ENCODE results near the gene NAP1L4. TPM values are rescaled to one million over a fixed set of nuclear protein-coding genes. Genes with fewer than 3 reads are reported as not detected.
A peak's percentile ranks its signal among the peaks of the same experiment; 100 is the strongest.

Gene NAP1L4
- total RNA-seq, 1 donor from 2014 or later, result 109 TPM

DNA sequence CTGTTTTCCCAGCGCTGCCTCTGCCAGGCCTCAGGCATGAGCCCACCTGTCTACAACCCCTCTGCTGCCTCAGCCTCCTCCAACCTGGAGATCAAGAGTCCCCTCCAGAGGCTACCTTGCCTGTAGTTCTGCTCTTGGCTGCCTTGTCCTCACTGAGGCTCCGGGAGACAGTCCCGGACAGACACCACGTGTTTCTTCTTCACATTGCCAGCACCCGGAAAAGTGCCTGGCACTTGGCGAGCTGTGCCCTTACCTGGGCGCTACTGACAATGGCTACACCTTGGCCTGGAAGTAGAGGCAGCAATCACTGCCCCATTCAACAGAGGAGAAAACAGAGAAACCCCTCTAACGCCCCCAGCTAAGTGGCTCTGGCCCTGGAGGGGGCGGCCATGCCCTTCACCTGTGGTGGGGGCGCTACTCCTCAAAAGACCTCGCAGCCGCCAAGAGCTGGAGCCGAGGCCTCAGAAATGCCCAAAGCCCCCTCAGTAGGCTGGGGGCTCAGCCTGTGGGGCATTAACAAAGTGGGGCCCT is 3.0 kb upstream of the NAP1L4 start:
- TF ChIP-seq, protein P1, sequence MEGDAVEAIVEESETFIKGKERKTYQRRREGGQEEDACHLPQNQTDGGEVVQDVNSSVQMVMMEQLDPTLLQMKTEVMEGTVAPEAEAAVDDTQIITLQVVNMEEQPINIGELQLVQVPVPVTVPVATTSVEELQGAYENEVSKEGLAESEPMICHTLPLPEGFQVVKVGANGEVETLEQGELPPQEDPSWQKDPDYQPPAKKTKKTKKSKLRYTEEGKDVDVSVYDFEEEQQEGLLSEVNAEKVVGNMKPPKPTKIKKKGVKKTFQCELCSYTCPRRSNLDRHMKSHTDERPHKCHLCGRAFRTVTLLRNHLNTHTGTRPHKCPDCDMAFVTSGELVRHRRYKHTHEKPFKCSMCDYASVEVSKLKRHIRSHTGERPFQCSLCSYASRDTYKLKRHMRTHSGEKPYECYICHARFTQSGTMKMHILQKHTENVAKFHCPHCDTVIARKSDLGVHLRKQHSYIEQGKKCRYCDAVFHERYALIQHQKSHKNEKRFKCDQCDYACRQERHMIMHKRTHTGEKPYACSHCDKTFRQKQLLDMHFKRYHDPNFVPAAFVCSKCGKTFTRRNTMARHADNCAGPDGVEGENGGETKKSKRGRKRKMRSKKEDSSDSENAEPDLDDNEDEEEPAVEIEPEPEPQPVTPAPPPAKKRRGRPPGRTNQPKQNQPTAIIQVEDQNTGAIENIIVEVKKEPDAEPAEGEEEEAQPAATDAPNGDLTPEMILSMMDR (IDR thresholded peaks at IDR 0.05; ENCODE audit: insufficient read depth, low read length, poor library complexity, severe bottlenecking), result no peak
- Histone ChIP-seq H3K4me3 (ENCODE audit: low read depth, low read length) (no peak overlapping the region), H3K27me3 (ENCODE audit: control insufficient read depth, insufficient read depth, low read length) (no peaks in the 10 kb centered on the region), H3K36me3 (ENCODE audit: control insufficient read depth, insufficient read depth, low read length) (no peaks in the 10 kb centered on the region)
- no peak for DNase-seq (ENCODE audit: low read depth)

DNA sequence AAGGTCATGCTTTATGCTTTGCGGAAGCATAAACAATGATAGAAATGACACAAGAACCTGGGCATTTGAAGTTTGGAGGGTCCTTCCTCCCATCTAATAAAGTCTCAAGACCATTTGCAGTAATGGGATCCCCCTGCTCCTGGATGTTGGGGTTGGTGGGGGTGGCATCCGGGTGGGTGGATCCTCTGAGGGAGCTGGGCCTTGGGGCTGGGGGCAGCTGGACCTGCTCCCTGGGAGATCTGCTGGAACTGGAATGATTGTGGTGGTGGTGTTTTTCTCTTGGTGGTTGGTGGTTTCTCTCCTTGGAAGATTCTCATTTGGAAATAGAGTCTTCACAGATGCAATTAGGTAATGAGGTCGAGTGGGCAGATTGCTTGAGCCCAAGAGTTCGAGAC is 2.2 kb upstream of the NAP1L4 start:
- TF ChIP-seq, protein P1 (IDR thresholded peaks at IDR 0.05; ENCODE audit: insufficient read depth, low read length, poor library complexity, severe bottlenecking), result no peak
- no peaks in the 10 kb centered on the region for H3K27me3 ChIP-seq (ENCODE audit: control insufficient read depth, insufficient read depth, low read length)
- H3K36me3 ChIP-seq (ENCODE audit: control insufficient read depth, insufficient read depth, low read length), result no peaks in the 10 kb centered on the region

DNA sequence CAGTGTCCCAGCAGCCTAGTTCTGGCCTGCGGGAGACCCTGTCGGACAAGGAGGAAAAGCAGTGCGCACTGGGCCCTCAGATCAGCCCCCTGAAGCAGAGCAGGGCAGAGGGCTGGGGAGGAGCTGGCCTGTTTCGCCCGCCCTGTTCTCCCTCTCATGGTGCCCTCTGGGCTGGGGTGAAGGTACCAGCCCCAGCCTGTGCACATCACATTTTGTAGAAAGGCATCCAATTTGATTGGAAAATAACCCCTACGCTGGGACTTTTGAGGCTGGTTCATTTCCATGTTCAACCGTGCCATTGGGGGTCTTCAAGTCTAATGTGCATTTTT is 832 bp upstream of the NAP1L4 start:
- TF ChIP-seq, protein P1 (IDR thresholded peaks at IDR 0.05; ENCODE audit: insufficient read depth, low read length, poor library complexity, severe bottlenecking), result no peak
- no peaks in the 10 kb centered on the region for H3K27me3 ChIP-seq (ENCODE audit: control insufficient read depth, insufficient read depth, low read length)
- no peaks in the 10 kb centered on the region for H3K36me3 ChIP-seq (ENCODE audit: control insufficient read depth, insufficient read depth, low read length)
- DNase-seq (ENCODE audit: low read depth), result no peak
- H3K4me3 ChIP-seq (ENCODE audit: low read depth, low read length), result peak overlapping the region; percentile 76

More for the DNA sequence above, 2.2 kb upstream of the NAP1L4 start:
- no peak for DNase-seq (ENCODE audit: low read depth)
- no peak overlapping the region for H3K4me3 ChIP-seq (ENCODE audit: low read depth, low read length)

DNA sequence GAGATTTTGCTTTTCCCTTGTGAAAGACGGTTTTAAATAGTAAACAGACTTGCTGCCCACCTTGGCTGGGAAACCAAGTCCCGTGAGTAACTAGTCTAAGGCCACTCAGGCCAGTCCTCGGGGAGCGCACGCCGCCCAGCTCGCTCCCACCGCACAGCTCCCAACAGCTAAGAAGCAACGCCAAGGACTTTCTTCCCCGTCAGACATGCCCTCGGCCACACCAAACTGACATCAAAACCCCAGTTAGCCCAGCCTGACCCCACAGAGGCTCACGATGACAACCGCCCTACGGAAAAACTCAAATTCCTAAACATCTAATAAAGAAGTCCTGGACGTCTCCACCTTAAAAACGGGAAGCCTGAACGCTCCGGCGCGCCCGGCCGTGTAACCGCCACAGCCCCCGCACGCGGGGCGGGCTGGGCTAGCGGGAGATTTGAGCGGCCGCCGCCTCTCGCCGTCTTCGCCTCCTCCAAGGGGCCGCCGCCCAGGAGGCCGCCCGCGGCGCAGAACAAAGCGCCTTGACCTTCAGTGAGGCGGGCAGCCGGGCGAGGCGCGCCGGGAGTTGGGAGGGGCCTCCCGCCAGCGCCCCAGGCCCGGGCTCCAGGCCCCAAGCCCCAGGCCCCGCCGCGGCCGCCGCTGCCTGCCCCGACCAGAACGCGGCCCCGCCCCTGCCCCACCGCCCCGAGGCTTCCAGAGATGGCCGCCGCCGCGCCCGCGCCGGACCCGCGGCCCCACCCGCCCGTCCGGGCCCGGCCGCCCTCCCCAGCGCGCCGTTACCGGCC is 486 bp downstream of the NAP1L4 start:
- peak overlapping the region; percentile 76 for H3K4me3 ChIP-seq (ENCODE audit: low read depth, low read length)

GRCh38 chr11:2990617-2991451 is 1.3 kb downstream of the NAP1L4 start:
- Histone ChIP-seq H3K4me3 (ENCODE audit: low read depth, low read length) (peak overlapping the region; percentile 76), H3K27me3 (ENCODE audit: control insufficient read depth, insufficient read depth, low read length) (no peaks in the 10 kb centered on the region), H3K36me3 (ENCODE audit: control insufficient read depth, insufficient read depth, low read length) (no peaks in the 10 kb centered on the region)
- DNase-seq (ENCODE audit: low read depth), result no peak
- TF ChIP-seq, protein P1 (IDR thresholded peaks at IDR 0.05; ENCODE audit: insufficient read depth, low read length, poor library complexity, severe bottlenecking), result no peak

More for the DNA sequence above, 486 bp downstream of the NAP1L4 start:
- TF ChIP-seq, protein P1 (IDR thresholded peaks at IDR 0.05; ENCODE audit: insufficient read depth, low read length, poor library complexity, severe bottlenecking), result no peak
- Histone ChIP-seq H3K27me3 (ENCODE audit: control insufficient read depth, insufficient read depth, low read length) (no peaks in the 10 kb centered on the region), H3K36me3 (ENCODE audit: control insufficient read depth, insufficient read depth, low read length) (no peaks in the 10 kb centered on the region)
- no peak for DNase-seq (ENCODE audit: low read depth)

Data from kidney epithelial cell (primary cell).